ENCODE results near the gene CLDN10. TPM values are rescaled to one million over a fixed set of nuclear protein-coding genes. Genes with fewer than 3 reads are reported as not detected.

The CLDN10 gene
- total and polyA plus RNA-seq, 2 of the 8 experiments (the other 6 are each of a cell fraction or from before 2014, with no cell fraction given) = 41.2 to 43.6 TPM

DNA sequence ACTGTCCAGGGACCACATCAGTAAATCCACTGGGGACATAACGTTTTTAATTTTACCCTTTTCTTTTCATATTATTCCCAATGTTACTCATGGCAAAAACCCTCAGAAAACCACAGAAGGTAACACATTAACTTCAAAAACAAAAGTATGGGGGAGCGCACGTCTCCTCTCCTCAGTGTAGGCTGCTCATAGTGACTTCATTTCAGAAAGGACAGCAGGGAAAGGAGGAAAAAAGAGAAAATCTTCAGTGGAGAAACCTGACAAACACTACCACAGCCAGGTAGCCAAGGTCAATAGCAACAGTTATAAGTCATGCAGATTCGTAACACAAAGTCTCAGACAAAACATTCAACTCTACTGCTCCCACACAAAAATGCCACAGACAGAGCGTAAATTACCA is 70.6 kb downstream of the CLDN10 start:
- Histone ChIP-seq H3K14ac (ENCODE audit: insufficient read length) (no peak overlapping the region), H2BK5ac (ENCODE audit: low read depth, low read length) (no peak overlapping the region), H2BK120ac (replicated peaks; ENCODE audit: low read depth, low read length) (no peak overlapping the region), H3K36me3 (ENCODE audit: control insufficient read depth in 2 of 4, insufficient read depth in 4 of 4, low read length in 3 of 4) (peaks cover 4 to 50% (median 24%) of the 10 kb centered on the region in 4 experiments; a peak in 7 of 8 replicates), H2BK12ac (ENCODE audit: low read depth, low read length) (no peak overlapping the region), H4K8ac (ENCODE audit: extremely low read depth, insufficient read depth, low read length) (no peak overlapping the region), H2BK20ac (ENCODE audit: low read length) (no peak overlapping the region), H2AK5ac (ENCODE audit: low read depth, low read length) (no peak overlapping the region), H3K27me3 (replicated peaks in 1 of 4; ENCODE audit: control insufficient read depth in 3 of 4, extremely low read depth in 1 of 4, insufficient read depth in 3 of 4, low read length in 3 of 4) (no peaks in the 10 kb centered on the region), H3K23ac (ENCODE audit: insufficient read length) (no peak overlapping the region), H4K20me1 (replicated peaks in 1 of 2; ENCODE audit: control insufficient read depth in 1 of 2, insufficient read depth in 2 of 2, low read length in 2 of 2) (no peaks in the 10 kb centered on the region), H3K27ac (ENCODE audit: low read depth, low read length) (no peak overlapping the region), H3K79me2 (ENCODE audit: control insufficient read depth in 1 of 2, insufficient read depth in 2 of 2, low read length in 2 of 2) (no peaks in the 10 kb centered on the region), H3K23me2 (ENCODE audit: low read depth, low read length) (no peaks in the 10 kb centered on the region), H3K9me3 (ENCODE audit: insufficient read depth in 2 of 2, low read depth in 1 of 2, low read length in 1 of 2) (no peaks in the 10 kb centered on the region), H3K79me1 (ENCODE audit: low read depth, low read length) (no peaks in the 10 kb centered on the region), H3K4me3 (ENCODE audit: extremely low read depth in 1 of 4, insufficient read depth in 2 of 4, low read depth in 3 of 4, low read length in 4 of 4) (no peak overlapping the region), H3K18ac (ENCODE audit: extremely low read depth, low read length) (no peak overlapping the region), H2BK15ac (ENCODE audit: low read length) (no peak overlapping the region), H3K9ac (replicated peaks in 1 of 4; ENCODE audit: extremely low read depth in 1 of 4, low read depth in 3 of 4, low read length in 3 of 4) (no peak overlapping the region), H4K5ac (ENCODE audit: insufficient read length, low read depth, low read length) (no peak overlapping the region), H4K91ac (replicated peaks; ENCODE audit: insufficient read length, low read length) (no peak overlapping the region), H3K4me2 (ENCODE audit: insufficient read depth in 1 of 2, low read depth in 2 of 2, low read length in 2 of 2) (no peak overlapping the region), H3K56ac (replicated peaks; ENCODE audit: insufficient read length, low read depth, low read length) (no peak overlapping the region), H3K4me1 (replicated peaks in 1 of 4; ENCODE audit: control insufficient read depth in 3 of 4, insufficient read depth in 4 of 4, low read length in 3 of 4) (no peaks in the 10 kb centered on the region; a peak in 1 of 7 replicates), H3K4ac (replicated peaks; ENCODE audit: insufficient read length, low read depth, low read length) (no peak overlapping the region), H2AFZ (ENCODE audit: low read length) (no peak overlapping the region)
- WGBS, 2 experiments (ENCODE audit: extremely low coverage in 1 of 2, insufficient coverage in 1 of 2, insufficient read length in 1 of 2, insufficient replicate concordance in 2 of 2, low coverage in 1 of 2, low lambda C conversion rate in 2 of 2, missing lambda C conversion rate in 1 of 2) = 45% methylated on average over 5 of the region's 5 CpGs; no CpG with 5 or more reads in 1 of the 2 experiments
- TF ChIP-seq POLR2A (IDR thresholded peaks at IDR 0.05; ENCODE audit: control extremely low read depth in 1 of 2, low read depth in 2 of 2, low read length in 2 of 2) = no peak
- TF ChIP-seq CTBP2 (IDR thresholded peaks at IDR 0.05; ENCODE audit: borderline replicate concordance, insufficient read depth, insufficient read length, low read length) = no peak
- no peak for TF ChIP-seq RFX5 (IDR thresholded peaks at IDR 0.05; ENCODE audit: borderline replicate concordance, low read depth, low read length)
- TF ChIP-seq BRCA1 (IDR thresholded peaks at IDR 0.05; ENCODE audit: low read depth, low read length) = no peak
- no peak for TF ChIP-seq RAD21 (IDR thresholded peaks at IDR 0.05 in 1 of 2, conservative IDR thresholded peaks at IDR 0.05 in 1 of 2; ENCODE audit: low read depth in 2 of 2, low read length in 2 of 2)
- no peak for TF ChIP-seq KDM4A (IDR thresholded peaks at IDR 0.05; ENCODE audit: low read depth, low read length, severe bottlenecking)
- TF ChIP-seq POLR2AphosphoS5 (IDR thresholded peaks at IDR 0.05; ENCODE audit: low read depth, low read length) = no peak
- no peak for TF ChIP-seq SIX5 (IDR thresholded peaks at IDR 0.05; ENCODE audit: low read depth, low read length)
- no peak for TF ChIP-seq TEAD4 (IDR thresholded peaks at IDR 0.05; ENCODE audit: low read depth, low read length)
- no peak for TF ChIP-seq SP1 (IDR thresholded peaks at IDR 0.05; ENCODE audit: low read depth, low read length)
- TF ChIP-seq PHF8 (conservative IDR thresholded peaks at IDR 0.05; ENCODE audit: low read depth, low read length) = no peak
- ChIA-PET CTCF (ENCODE audit: partially characterized antibody) (interaction anchor here (1.0 to 9.3 kb wide), 14 partner anchors 8 to 212 kb away, joined by 3 to 142 read pairs (median 4); no protein-coding TSS in a partner anchor), POLR2A (ENCODE audit: partially characterized antibody) (interaction anchor here (1.3 kb wide), 1 partner anchor 53 kb away, joined by 3 read pairs; the partner anchor contains the start of gene DNAJC3)
- FAIRE-seq (no peak), DNase-seq (ENCODE audit: low read depth in 1 of 2, low spot score in 2 of 2) (no peak)
